ENCODE results near the gene KIF5B. TPM values are rescaled to one million over a fixed set of nuclear protein-coding genes. Genes with fewer than 3 reads are reported as not detected.

Gene KIF5B
- total and polyA plus RNA-seq, 4 donors, result 12.2 to 42.0 (median 22.9) TPM

DNA sequence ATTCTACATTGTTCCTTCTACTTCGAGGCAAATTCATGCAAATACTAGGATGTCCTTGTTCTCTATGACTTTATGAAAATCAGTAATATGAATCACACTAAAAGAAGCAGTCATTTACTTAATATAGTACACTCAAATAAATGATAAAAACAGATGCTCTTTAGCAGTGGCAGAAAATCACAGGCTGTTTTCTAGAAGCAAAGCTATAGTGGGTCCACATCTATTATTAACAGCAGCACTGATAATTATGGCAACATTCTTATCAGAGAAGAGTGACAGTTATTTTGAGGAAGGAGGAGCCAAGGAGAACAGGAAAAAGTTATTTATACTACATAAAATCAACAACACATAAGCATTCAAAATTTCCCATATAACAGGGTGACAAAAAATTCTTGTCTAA lies 16.5 kb downstream of the KIF5B start (continued):
- TF ChIP-seq, protein P1, sequence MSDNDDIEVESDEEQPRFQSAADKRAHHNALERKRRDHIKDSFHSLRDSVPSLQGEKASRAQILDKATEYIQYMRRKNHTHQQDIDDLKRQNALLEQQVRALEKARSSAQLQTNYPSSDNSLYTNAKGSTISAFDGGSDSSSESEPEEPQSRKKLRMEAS (IDR thresholded peaks at IDR 0.05), result no peak
- TF ChIP-seq, protein P2, sequence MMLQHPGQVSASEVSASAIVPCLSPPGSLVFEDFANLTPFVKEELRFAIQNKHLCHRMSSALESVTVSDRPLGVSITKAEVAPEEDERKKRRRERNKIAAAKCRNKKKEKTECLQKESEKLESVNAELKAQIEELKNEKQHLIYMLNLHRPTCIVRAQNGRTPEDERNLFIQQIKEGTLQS (IDR thresholded peaks at IDR 0.05), result no peak
- no peak for TF ChIP-seq HNF4G (IDR thresholded peaks at IDR 0.05)

GRCh38 chr10:32038777-32039176 lies 17.4 kb downstream of the KIF5B start:
- H3K9me3 ChIP-seq (ENCODE audit: control insufficient read depth in 4 of 4, low read length in 3 of 4), result no peaks in the 10 kb centered on the region
- H3K9ac ChIP-seq (ENCODE audit: low read depth in 1 of 2, low read length in 2 of 2), result no peak overlapping the region
- no peak for DNase-seq (ENCODE audit: low spot score)
- no peak overlapping the region for H3K27ac ChIP-seq (ENCODE audit: low read depth in 1 of 2, low read length in 2 of 2)
- TF ChIP-seq RAD21 (IDR thresholded peaks at IDR 0.05) (no peak), RXRA (IDR thresholded peaks at IDR 0.05) (no peak), FOXA1 (IDR thresholded peaks at IDR 0.05) (no peak), ZBTB33 (IDR thresholded peaks at IDR 0.05) (no peak), NR2F2 (IDR thresholded peaks at IDR 0.05) (no peak)
- TF ChIP-seq, protein P1 (IDR thresholded peaks at IDR 0.05), result no peak
- TF ChIP-seq, protein P3, sequence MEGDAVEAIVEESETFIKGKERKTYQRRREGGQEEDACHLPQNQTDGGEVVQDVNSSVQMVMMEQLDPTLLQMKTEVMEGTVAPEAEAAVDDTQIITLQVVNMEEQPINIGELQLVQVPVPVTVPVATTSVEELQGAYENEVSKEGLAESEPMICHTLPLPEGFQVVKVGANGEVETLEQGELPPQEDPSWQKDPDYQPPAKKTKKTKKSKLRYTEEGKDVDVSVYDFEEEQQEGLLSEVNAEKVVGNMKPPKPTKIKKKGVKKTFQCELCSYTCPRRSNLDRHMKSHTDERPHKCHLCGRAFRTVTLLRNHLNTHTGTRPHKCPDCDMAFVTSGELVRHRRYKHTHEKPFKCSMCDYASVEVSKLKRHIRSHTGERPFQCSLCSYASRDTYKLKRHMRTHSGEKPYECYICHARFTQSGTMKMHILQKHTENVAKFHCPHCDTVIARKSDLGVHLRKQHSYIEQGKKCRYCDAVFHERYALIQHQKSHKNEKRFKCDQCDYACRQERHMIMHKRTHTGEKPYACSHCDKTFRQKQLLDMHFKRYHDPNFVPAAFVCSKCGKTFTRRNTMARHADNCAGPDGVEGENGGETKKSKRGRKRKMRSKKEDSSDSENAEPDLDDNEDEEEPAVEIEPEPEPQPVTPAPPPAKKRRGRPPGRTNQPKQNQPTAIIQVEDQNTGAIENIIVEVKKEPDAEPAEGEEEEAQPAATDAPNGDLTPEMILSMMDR (IDR thresholded peaks at IDR 0.05; ENCODE audit: low read depth, low read length, missing input control), result no peak
- H3K36me3 ChIP-seq (ENCODE audit: control insufficient read depth in 4 of 4, insufficient read depth in 3 of 4, low read depth in 1 of 4, low read length in 3 of 4), result peaks cover 2 to 39% (median 29%) of the 10 kb centered on the region in 4 donors
- no peak overlapping the region for H3K4me3 ChIP-seq (ENCODE audit: low read depth in 1 of 3, low read length in 3 of 3)
- H3K4me1 ChIP-seq (ENCODE audit: control insufficient read depth in 4 of 4, insufficient read depth in 4 of 4, low read length in 3 of 4), result peaks cover 0 to 8% (median 0%) of the 10 kb centered on the region in 4 donors
- no peaks in the 10 kb centered on the region for H3K27me3 ChIP-seq (ENCODE audit: control insufficient read depth in 4 of 4, insufficient read depth in 4 of 4, low read length in 3 of 4)
- 83% methylated on average over 3 of the region's 3 CpGs for WGBS

GRCh38 chr10:32036922-32037321 lies 19.3 kb downstream of the KIF5B start:
- 93% methylated on average over 4 of the region's 4 CpGs for WGBS
- DNase-seq (ENCODE audit: low spot score), result no peak
- H3K9ac ChIP-seq (ENCODE audit: low read depth in 1 of 2, low read length in 2 of 2), result no peak overlapping the region
- H3K27me3 ChIP-seq (ENCODE audit: control insufficient read depth in 4 of 4, insufficient read depth in 4 of 4, low read length in 3 of 4), result no peaks in the 10 kb centered on the region
- H3K36me3 ChIP-seq (ENCODE audit: control insufficient read depth in 4 of 4, insufficient read depth in 3 of 4, low read depth in 1 of 4, low read length in 3 of 4), result peaks cover 4 to 54% (median 47%) of the 10 kb centered on the region in 4 donors
- H3K27ac ChIP-seq (ENCODE audit: low read depth in 1 of 2, low read length in 2 of 2), result no peak overlapping the region
- H3K4me3 ChIP-seq (ENCODE audit: low read depth in 1 of 3, low read length in 3 of 3), result no peak overlapping the region
- H3K4me1 ChIP-seq (ENCODE audit: control insufficient read depth in 4 of 4, insufficient read depth in 4 of 4, low read length in 3 of 4), result peaks cover 0 to 4% (median 0%) of the 10 kb centered on the region in 4 donors
- no peak for TF ChIP-seq NR2F2 (IDR thresholded peaks at IDR 0.05)
- TF ChIP-seq, protein P3 (IDR thresholded peaks at IDR 0.05; ENCODE audit: low read depth, low read length, missing input control), result no peak
- TF ChIP-seq, protein P1 (IDR thresholded peaks at IDR 0.05), result no peak
- no peak for TF ChIP-seq EGR1 (IDR thresholded peaks at IDR 0.05; ENCODE audit: low read depth in 2 of 2)
- no peak for TF ChIP-seq YY1 (IDR thresholded peaks at IDR 0.05)
- no peak for TF ChIP-seq TAF1 (conservative IDR thresholded peaks at IDR 0.05)
- no peaks in the 10 kb centered on the region for H3K9me3 ChIP-seq (ENCODE audit: control insufficient read depth in 4 of 4, low read length in 3 of 4)

Measured in liver (tissue), 9 donors.